Adrenal gland (tissue), 12 donors: ENCODE measurements around the gene PPIF. TPM values are rescaled to one million over a fixed set of nuclear protein-coding genes. Genes with fewer than 3 reads are reported as not detected.

Experiments
- DNase-seq, 7 donors: peaks; one replicate each; pipeline ENCODE4 v3.0.0-alpha.2; 2019 to 2020
- H3K27ac ChIP-seq, 5 donors: fragments of 200-600 bp; sonication (generic) in 4 of 5; 1 replicate in 3 of 5; 2 replicates in 2 of 5; pipeline versions ENCODE4 v1.5.1 to v1.8.0; 2016 to 2020; ENCODE audit warnings: mild to moderate bottlenecking in 1 of 5
- H3K27me3 ChIP-seq: fragments of 200-600 bp; 2 replicates; pipeline ENCODE4 v1.8.0; 2021
- H3K36me3 ChIP-seq, 2 donors: fragments of 200-600 bp; replicated peaks in 1 of 2; 1 replicate in 1 of 2; 2 replicates in 1 of 2; pipeline versions ENCODE4 v1.5.1 to v1.8.0; 2018 to 2022
- H3K4me1 ChIP-seq, 2 donors: fragments of 200-600 bp; replicated peaks in 1 of 2; 1 replicate in 1 of 2; 2 replicates in 1 of 2; pipeline versions ENCODE4 v1.5.1 to v1.8.0; 2018 to 2021
- H3K4me3 ChIP-seq, 4 donors: fragments of 200-600 bp; sonication (generic) in 3 of 4; one replicate each; pipeline ENCODE4 v1.5.1; 2016 to 2018
- H3K9me3 ChIP-seq, 3 donors: fragments of 200-600 bp; sonication (generic) in 1 of 3; replicated peaks in 1 of 3; 1 replicate in 2 of 3; 2 replicates in 1 of 3; pipeline versions ENCODE4 v1.5.1 to v1.8.0; 2016 to 2021
- CTCF ChIP-seq, 6 experiments: fragments of 450-650 bp in 4 of 6; fragments of 200-600 bp in 2 of 6; sonication (generic) in 1 of 6; IDR thresholded peaks; 1 replicate in 5 of 6; 2 replicates in 1 of 6; pipeline versions ENCODE4 v1.5.1 to v1.8.0; 2016 to 2021; ENCODE audit warnings: antibody characterized with exemption in 6 of 6, mild to moderate bottlenecking in 2 of 6, moderate library complexity in 1 of 6
- POLR2A ChIP-seq, 2 donors: fragments of 450-650 bp; IDR thresholded peaks; one replicate each; pipeline ENCODE4 v1.6.1; 2017; ENCODE audit warnings: antibody characterized with exemption in 2 of 2, mild to moderate bottlenecking in 2 of 2, moderate library complexity in 1 of 2
- WGBS, 4 donors: extraction: QIAGEN DNeasy Blood & Tissue Kit in 2 of 4; methylation state at CpG; one replicate each; pipeline versions ENCODE4 v1.1.5 to v1.1.7; 2013 to 2017; 5-methylcytosine and 5-hydroxymethylcytosine counted together
- intact Hi-C, 2 donors: fragments of 100-400 bp; cut with DNase I; formaldehyde crosslinking; loops; one replicate each; pipeline versions ENCODE4 v1.14.1 to v1.15.0; 2022 to 2023
- polyA plus RNA-seq, 3 donors: library from polyadenylated mRNA; stranded (reverse); fragments of 200-250 nt in 2 of 3; fragments of 350-450 nt in 1 of 3; fragmentation: Illumina TruSeq in 1 of 3; extraction: RNeasy Lipid Tissue Mini Kit (QIAGEN cat#74804) in 1 of 3; gene quantifications; one replicate each; pipeline ENCODE4 v1.2.3, GENCODE V29; 2013 to 2014
- total RNA-seq, 9 donors: library from RNA; depleted of rRNA in 4 of 9; stranded (reverse); fragments of >200 nt in 4 of 9; fragments of 120-200 nt in 1 of 9; fragmentation: NEBNext Ultra II Directional in 1 of 9; extraction: Animal tissue kit (Norgen Biotek cat#: 25700) in 1 of 9; gene quantifications; one replicate each; pipeline versions ENCODE4 v1.1.0 to v1.2.4, GENCODE V29; 2013 to 2023
- donor health status: healthy with polysubstance abuse.
- donor health status: Bipolar disorder and iron deficiency.
- donor health status: DM: yes; HTN: yes; CAD: no.
- donor health status: DM: no; HTN: no; CAD: no.
- donor health status: DM: no; HTN: no; CAD: no.
- donor health status: DM: yes; HTN: yes; CAD: no.

The PPIF gene
- total and polyA plus RNA-seq, 12 donors = 43.8 to 619 (median 216) TPM

- WGBS, 4 donors = 92 to 97% (median 93%) methylated on average over 2 to 3 of the region's 3 CpGs
- H3K4me1 ChIP-seq = peaks cover 41 to 50% of the 10 kb centered on the region in 2 donors
- no peaks in the 10 kb centered on the region for H3K27me3 ChIP-seq
- no peak for TF ChIP-seq POLR2A (IDR thresholded peaks at IDR 0.05)
- TF ChIP-seq CTCF (IDR thresholded peaks at IDR 0.05) = no peak
- peak in 2 of 7 donors; percentile 11 to 47 for DNase-seq
- no peaks in the 10 kb centered on the region for H3K9me3 ChIP-seq
- intact Hi-C loops = no loop called here
- peaks cover 0 to 8% of the 10 kb centered on the region in 2 donors for H3K36me3 ChIP-seq
- H3K27ac ChIP-seq = no peak overlapping the region
- no peak overlapping the region for H3K4me3 ChIP-seq
Measured at GRCh38 chr10:79344502-79345195, 2.6 kb upstream of the PPIF start.

GRCh38 chr10:79345241-79346011, 1.8 kb upstream of the PPIF start:
- intact Hi-C loops = no loop called here
- no peak overlapping the region for H3K4me3 ChIP-seq
- peaks cover 0 to 15% of the 10 kb centered on the region in 2 donors for H3K36me3 ChIP-seq
- H3K27me3 ChIP-seq = no peaks in the 10 kb centered on the region
- H3K27ac ChIP-seq = peak overlapping the region in 1 of 5 donors; percentile 1
- 67 to 75% (median 70%) methylated on average over 5 of the region's 5 CpGs for WGBS, 4 donors
- no peaks in the 10 kb centered on the region for H3K9me3 ChIP-seq
- TF ChIP-seq POLR2A (IDR thresholded peaks at IDR 0.05) = no peak
- TF ChIP-seq CTCF (IDR thresholded peaks at IDR 0.05) = no peak
- peak in 4 of 7 donors; percentile 23 to 59 (median 58) for DNase-seq
- peaks cover 49 to 57% of the 10 kb centered on the region in 2 donors for H3K4me1 ChIP-seq

DNA sequence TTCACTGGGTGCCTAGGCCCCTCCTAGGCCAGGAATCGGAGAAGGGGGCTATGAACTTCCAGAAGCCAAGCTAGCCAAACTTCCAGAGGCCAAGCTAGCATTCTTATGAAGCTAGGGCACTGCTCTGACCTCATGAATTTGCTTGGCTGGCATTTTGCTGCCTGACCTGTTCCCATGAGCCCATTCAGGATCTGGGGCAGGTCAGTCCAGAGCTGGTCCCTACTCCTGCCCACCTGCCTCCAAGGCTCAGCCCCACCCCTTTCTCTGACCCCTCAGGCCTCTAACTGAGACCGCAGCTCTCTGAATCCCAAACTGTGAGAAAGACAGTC, 1.3 kb upstream of the PPIF start:
- Histone ChIP-seq H3K27me3 (no peaks in the 10 kb centered on the region), H3K4me3 (no peak overlapping the region), H3K36me3 (peaks cover 0 to 21% of the 10 kb centered on the region in 2 donors), H3K4me1 (peaks cover 45 to 61% of the 10 kb centered on the region in 2 donors), H3K9me3 (no peaks in the 10 kb centered on the region), H3K27ac (no peak overlapping the region)
- DNase-seq = peak in 3 of 7 donors; percentile 12 to 51 (median 17)
- 84 to 100% (median 98%) methylated on average over 1 to 2 of the region's 2 CpGs for WGBS, 4 donors
- intact Hi-C loops = no loop called here
- TF ChIP-seq POLR2A (IDR thresholded peaks at IDR 0.05) = no peak
- TF ChIP-seq CTCF (IDR thresholded peaks at IDR 0.05) = no peak

DNA sequence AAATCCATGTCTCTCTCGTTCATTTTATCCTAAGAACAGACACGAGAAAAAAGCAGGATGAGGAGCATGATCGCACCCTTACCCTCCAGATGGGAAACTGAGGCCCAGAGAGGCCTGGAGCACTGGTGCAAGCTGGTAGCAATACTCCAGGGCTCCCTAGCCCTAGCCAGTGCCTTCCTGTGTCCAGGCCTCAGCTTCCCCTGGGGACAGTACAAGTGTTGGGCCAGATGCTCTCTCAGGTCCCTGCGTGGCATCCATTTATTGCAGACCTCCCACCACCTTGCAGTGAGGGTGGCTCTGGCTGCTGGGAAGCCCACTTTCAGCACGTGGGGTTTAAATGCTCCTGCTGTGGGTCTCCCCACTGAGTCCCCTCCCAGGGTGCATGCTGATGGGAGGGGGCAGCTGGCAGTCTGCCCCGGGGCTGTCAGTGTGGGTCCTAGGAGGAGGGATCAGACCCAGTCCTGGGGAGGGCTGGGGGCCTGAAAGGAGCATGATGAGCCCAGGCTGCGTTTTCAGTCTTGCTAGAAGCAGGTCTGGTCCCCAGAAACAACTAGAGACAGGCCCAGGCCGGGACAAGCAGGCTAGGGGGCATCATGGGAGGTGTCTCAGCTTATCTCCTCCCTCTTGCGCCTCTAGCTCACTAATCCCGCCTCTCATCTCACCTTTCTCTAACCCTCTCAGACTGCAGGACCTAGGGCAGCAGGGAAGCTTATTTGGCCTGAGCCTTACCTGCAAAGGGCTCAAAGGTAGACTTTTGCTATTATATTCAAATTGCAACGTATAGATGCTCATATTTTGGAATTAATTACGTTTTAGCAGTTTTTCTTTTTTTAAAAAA, 662 bp upstream of the PPIF start:
- peak in 3 of 7 donors; percentile 19 to 63 (median 32) for DNase-seq
- no peak overlapping the region for H3K4me3 ChIP-seq
- no peak for TF ChIP-seq POLR2A (IDR thresholded peaks at IDR 0.05)
- TF ChIP-seq CTCF (IDR thresholded peaks at IDR 0.05) = no peak
- intact Hi-C loops = no loop called here
- peaks cover 42 to 58% of the 10 kb centered on the region in 2 donors for H3K4me1 ChIP-seq
- 57 to 66% (median 62%) methylated on average over 11 to 12 of the region's 12 CpGs for WGBS, 4 donors
- no peaks in the 10 kb centered on the region for H3K9me3 ChIP-seq
- no peaks in the 10 kb centered on the region for H3K27me3 ChIP-seq
- peaks cover 0 to 27% of the 10 kb centered on the region in 2 donors for H3K36me3 ChIP-seq
- no peak overlapping the region for H3K27ac ChIP-seq
